ENCODE measurements around the gene SRSF7. TPM values are rescaled to one million over a fixed set of nuclear protein-coding genes. Genes with fewer than 3 reads are reported as not detected.

The SRSF7 gene
- total RNA-seq, 1 experiment from 2014 or later, result 299 TPM

- TF ChIP-seq PREB (CRISPR knock-in tag; IDR thresholded peaks at IDR 0.05; ENCODE audit: borderline replicate concordance), result no peak
Observed at GRCh38 chr2:38733300-38733971, 17.7 kb downstream of the SRSF7 start (continued).

GRCh38 chr2:38731684-38732221, 19.4 kb downstream of the SRSF7 start:
- Mint-ChIP-seq H3K36me3 (peaks cover 14% of the 10 kb centered on the region), H3K27me3 (ENCODE audit: low read depth) (no peaks in the 10 kb centered on the region), H3K9me3 (no peaks in the 10 kb centered on the region), H3K4me3 (no peak overlapping the region), H3K4me1 (peaks cover 5% of the 10 kb centered on the region), H3K27ac (no peak overlapping the region)
- TF ChIP-seq NFE2L1 (CRISPR knock-in tag; IDR thresholded peaks at IDR 0.05), result no peak
- no peak for TF ChIP-seq GTF2I (CRISPR knock-in tag; conservative IDR thresholded peaks at IDR 0.05)
- TF ChIP-seq ELF4 (CRISPR knock-in tag; IDR thresholded peaks at IDR 0.05; ENCODE audit: low read depth), result no peak
- POLR2A ChIA-PET, result interaction anchor here (1.5 kb wide), 1 partner anchor 12 kb away, joined by 3 read pairs; no protein-coding TSS in a partner anchor
- ATAC-seq (no peak), DNase-seq (ENCODE audit: low spot score) (no peak)
- CTCF ChIA-PET, result interaction anchor here (1.2 to 1.6 kb wide), 2 partner anchors 177 to 196 kb away, joined by 3 read pairs; no protein-coding TSS in a partner anchor

GRCh38 chr2:38731090-38731489, 20.1 kb downstream of the SRSF7 start:
- no peak for DNase-seq (ENCODE audit: low spot score)
- CTCF ChIA-PET, result interaction anchor here (1.1 to 1.2 kb wide), 2 partner anchors 150 to 195 kb away, joined by 3 to 4 read pairs; no protein-coding TSS in a partner anchor
- POLR2A ChIA-PET, result interaction anchor here (0.6 to 1.5 kb wide), 2 partner anchors 13 to 40 kb away, joined by 3 read pairs; no protein-coding TSS in a partner anchor
- no peak for ATAC-seq
- no peaks in the 10 kb centered on the region for H3K4me1 Mint-ChIP-seq
- H3K36me3 Mint-ChIP-seq, result peaks cover 14% of the 10 kb centered on the region
- no peaks in the 10 kb centered on the region for H3K9me3 Mint-ChIP-seq
- no peak overlapping the region for H3K4me3 Mint-ChIP-seq
- H3K27me3 Mint-ChIP-seq (ENCODE audit: low read depth), result no peaks in the 10 kb centered on the region
- no peak overlapping the region for H3K27ac Mint-ChIP-seq
- no peak for TF ChIP-seq ZNF416 (CRISPR knock-in tag; IDR thresholded peaks at IDR 0.05)
- no peak for TF ChIP-seq E2F1 (CRISPR knock-in tag; IDR thresholded peaks at IDR 0.05)
- no peak for TF ChIP-seq NFATC4 (CRISPR knock-in tag; IDR thresholded peaks at IDR 0.05)
- TF ChIP-seq FOXK1 (CRISPR knock-in tag; IDR thresholded peaks at IDR 0.05), result no peak
- no peak for TF ChIP-seq ZNF317 (CRISPR knock-in tag; IDR thresholded peaks at IDR 0.05; ENCODE audit: borderline replicate concordance, low read depth)
- TF ChIP-seq ETV6 (CRISPR knock-in tag; IDR thresholded peaks at IDR 0.05), result no peak
- no peak for TF ChIP-seq ZSCAN18 (CRISPR knock-in tag; IDR thresholded peaks at IDR 0.05)
- no peak for TF ChIP-seq RELA (CRISPR knock-in tag; IDR thresholded peaks at IDR 0.05; ENCODE audit: borderline replicate concordance)
- TF ChIP-seq SMAD3 (CRISPR knock-in tag; IDR thresholded peaks at IDR 0.05; ENCODE audit: borderline replicate concordance), result no peak
- TF ChIP-seq JAZF1 (CRISPR knock-in tag; IDR thresholded peaks at IDR 0.05), result no peak
- TF ChIP-seq E2F4 (CRISPR knock-in tag; IDR thresholded peaks at IDR 0.05; ENCODE audit: borderline replicate concordance, low read depth), result no peak
- TF ChIP-seq ZNF232 (CRISPR knock-in tag; IDR thresholded peaks at IDR 0.05), result no peak
- TF ChIP-seq ZBTB43 (CRISPR knock-in tag; IDR thresholded peaks at IDR 0.05), result no peak
- no peak for TF ChIP-seq ZNF423 (CRISPR knock-in tag; IDR thresholded peaks at IDR 0.05)
- TF ChIP-seq OVOL2 (CRISPR knock-in tag; IDR thresholded peaks at IDR 0.05; ENCODE audit: borderline replicate concordance), result no peak
- no peak for TF ChIP-seq STAT6 (CRISPR knock-in tag; conservative IDR thresholded peaks at IDR 0.05; ENCODE audit: low read depth)
- no peak for TF ChIP-seq NFE2L1 (CRISPR knock-in tag; IDR thresholded peaks at IDR 0.05)
- no peak for TF ChIP-seq ZNF138 (CRISPR knock-in tag; conservative IDR thresholded peaks at IDR 0.05)

Measured in WTC11 (cell line).